Right kidney (tissue), 1 donor: ENCODE data around the gene RASGRP2.

Experiments used
- DNase-seq: peaks from one replicate; pipeline ENCODE4 v3.0.0-alpha.2; 2016

Gene RASGRP2

DNA sequence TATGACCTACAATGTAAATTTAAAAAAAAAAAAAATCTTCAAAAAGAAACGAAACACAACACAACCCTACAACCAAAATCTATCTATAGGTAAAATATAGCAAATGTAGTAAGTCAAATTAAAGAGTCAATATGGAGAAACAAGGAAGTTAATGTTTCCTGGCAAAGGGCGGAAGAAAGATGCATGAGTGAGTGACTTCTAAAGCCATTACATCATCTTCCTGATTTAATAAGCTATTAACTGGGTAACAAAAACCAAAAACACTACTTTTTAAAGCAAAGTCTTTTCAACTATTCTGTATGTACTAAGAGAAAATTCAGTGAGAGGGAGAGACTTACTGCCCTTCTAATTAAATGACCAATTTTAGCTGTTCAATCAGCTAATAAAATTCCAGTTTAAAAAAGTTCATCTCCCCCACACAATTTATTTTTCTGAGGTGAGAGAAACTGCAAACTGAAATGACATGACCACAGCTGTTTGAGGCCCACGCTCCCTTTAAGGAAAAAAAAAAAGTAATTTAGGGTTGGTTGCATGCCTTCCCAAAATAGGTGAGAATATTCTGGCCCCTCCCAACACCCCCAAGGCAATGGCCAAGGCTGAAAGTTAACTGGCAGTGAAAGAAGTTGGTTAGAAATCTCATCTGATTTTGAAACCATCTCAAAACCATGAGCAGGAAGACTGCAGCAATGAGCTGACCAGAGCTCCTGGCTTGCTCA is 28.5 kb upstream of the RASGRP2 start:
- DNase-seq, result no peak

DNA sequence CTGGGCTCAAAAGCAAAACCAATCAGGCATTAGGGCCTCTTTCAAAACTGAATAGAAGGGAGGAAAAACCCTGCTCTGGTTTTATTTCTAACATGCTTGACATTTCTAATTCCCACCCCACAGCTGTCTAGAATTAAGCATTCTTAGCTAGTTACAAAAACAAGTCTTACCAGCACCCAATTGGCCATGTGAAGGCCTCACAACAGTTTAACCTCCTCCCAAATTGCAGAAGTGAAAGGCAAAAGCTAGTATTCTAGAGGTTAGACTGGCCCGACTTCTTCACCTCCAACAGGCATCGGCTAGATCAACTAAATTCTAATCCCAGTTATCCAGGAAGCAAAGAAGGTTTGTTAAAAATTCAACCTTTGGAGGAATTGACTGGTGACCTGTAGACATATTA is 27.9 kb upstream of the RASGRP2 start:
- DNase-seq, result no peak

DNA sequence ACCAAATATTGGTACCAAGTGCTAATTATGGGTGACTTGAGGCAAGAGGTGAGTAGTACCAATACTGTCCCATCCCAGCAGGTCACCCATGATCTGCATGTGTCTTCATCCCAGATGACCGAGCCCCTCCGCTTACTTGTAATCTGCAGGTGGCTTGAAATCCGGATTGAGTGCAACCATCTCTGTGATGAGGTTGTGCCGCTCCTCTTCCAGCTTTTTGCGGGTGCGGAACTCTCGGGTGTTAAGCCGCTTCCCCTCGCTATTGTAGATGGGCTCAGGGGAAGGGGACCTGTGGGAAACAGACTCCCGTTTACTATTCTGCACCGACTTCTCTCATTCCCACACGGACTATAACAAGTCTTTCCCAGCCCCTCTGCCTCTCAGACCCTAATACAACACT is 26.2 kb upstream of the RASGRP2 start:
- no peak for DNase-seq

DNA sequence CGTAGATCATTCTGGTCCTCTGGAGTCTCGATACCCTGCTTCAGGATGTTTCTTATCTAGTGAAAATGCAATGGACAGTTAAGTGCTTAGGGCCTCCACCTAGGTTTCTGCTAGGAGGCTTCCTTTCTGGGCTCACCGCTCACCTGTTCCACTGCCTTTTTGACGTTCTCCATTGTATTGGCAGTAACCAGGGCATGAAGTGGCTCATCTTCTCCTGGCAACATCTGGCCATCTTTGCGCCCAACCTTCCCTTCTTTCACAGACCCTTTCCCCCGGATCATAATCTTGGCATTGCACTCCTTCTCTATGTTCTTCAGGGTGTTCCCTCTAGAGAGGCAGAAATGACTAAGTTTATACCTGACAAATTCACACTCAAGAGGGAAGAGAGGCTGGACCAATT is 25.3 kb upstream of the RASGRP2 start:
- no peak for DNase-seq

DNA sequence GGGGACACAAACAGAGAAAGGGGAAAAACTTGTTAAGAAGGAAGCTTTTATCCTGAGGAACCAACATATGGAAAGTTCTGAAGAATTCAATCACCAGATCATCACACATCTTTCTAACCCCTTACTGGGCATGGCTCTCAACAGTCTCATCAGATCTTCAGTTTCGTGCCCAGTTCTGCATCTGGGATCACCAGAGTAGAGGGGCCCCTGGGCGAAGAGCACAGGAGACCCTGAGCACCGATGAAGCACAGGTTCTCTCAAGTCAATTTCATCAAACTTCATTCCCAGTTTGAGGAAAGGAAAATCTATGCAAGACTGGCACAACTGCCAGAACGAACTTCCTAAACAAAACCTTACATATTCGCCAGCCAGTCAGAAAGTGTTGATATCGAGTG is 24.4 kb upstream of the RASGRP2 start:
- DNase-seq, result no peak

DNA sequence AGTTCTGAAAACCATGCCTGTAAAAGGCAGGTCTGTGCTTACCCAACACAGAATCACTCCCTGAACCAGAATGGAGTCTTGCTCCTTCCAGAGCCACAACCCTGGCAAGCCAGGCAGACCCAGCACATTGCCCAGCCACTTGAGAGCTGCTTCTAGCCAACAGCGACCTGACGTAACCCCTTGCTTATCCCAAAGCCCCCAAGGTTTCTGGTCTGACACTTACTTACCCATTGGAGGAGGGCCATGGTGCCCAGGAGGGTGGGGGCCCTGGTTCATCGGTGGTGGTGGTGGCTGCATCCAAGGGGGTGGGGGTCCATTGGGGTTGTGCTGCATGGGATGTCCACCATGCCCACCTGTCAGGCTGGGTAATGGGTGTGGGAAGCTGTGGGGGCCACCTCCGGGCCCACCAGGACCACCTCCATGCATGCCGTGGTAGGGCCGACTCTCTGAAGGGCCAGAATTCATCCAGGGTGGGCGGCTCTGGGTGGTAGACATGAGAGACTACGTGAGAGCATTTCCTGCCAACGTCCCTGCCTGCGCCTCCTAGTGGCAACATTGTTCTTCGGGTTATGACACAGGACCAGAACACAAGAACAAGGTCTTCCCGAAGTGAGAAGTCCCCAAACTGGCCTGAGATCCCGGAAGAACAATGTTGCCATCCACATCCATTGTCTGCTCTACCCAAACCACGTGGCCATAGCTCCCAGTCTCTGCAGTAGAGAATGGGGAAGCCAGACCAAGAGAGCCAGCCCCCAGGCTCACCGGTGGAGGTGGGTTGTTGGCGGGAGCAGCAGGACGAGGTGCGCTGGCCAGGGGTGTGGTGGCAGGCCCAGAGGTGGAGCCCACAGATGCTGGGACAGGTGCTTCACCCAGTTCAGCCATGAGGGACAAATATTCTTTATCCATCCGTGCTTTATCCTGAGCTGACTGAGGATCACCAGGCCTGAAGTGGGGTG is 23.7 kb upstream of the RASGRP2 start:
- no peak for DNase-seq

DNA sequence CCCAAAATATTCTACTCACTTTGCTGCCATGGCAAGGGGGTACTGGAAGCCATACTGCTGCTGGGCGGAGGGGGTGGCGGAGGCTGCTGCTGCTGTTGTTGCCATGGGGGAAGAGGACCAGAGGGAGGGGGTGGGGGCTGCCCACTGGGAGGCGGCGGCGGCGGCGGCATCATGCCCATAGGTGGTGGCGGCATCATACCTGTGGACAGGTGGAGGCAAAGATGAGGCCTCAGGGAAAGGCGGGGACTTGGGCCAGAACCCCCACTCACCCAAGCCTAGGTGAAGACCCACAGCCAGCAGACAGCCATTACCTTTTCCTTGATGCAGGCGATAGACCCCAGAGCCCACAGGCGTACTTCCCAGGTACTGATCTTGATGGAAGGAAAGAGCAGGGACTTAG is 22.9 kb upstream of the RASGRP2 start:
- no peak for DNase-seq

DNA sequence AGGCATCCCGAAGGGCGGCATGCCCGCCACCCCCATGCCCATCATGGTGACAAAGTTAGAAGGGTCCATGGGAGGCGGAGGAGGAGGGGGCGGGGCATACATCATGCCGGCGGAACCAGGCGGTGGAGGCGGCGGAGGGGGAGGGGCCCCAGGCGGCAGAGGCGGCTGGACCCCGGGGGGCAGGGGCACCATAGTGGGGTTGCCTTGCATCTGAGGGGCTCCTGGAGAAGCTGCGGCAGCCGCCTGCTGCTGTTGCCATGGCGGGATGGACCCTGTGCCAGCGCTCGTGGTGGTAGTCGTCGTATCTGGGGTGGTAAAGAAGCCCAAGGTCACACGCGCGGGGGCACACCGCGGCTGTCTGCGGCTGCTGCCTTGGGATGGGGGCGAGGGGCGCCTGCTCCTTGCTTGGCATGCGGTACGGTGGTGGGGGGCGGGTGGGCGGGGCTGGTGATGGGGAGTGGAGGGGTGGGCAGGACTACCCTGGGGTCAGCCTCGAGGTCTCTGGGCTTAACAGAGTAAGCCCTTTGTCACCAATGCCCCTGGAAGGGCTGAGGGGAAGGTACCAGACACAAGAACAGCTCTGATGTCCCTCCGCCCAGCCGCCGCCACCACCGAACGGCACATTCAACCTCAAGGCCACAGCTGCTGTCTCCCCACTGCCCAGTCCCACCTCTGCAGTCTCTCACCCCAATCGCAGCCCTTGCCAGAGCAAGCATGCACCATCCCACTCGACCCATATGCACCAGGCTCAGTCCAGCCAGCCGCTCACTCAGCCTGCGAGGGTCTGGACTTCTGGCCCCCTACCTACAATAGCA is 22.1 kb upstream of the RASGRP2 start:
- no peak for DNase-seq

DNA sequence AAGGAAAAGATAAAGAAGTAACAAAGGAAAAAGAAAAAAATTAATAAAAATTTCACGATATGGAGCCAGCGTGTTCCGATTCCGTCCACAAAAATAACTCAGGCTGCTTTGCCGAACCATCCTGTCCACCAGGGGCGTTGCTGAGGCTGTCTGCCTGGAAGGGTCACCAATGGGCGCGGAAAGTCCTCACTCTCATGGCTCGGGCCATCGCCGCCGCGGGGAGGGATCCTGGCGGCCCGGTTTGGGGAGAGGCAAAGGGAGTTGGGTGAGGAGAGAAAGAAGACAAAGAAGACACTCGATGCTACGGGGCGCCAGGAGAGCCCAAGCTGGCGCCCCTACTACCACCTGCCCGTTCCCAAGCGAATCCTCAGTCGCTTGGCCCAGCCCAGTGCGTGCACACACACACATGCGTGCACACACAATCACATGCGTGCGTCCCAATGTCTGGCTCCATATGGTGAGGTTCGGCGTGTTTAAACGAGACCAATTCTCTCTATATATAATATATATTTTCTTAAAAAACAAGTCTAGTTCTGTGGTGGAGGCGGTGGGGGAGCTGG is 21.4 kb upstream of the RASGRP2 start:
- no peak for DNase-seq

DNA sequence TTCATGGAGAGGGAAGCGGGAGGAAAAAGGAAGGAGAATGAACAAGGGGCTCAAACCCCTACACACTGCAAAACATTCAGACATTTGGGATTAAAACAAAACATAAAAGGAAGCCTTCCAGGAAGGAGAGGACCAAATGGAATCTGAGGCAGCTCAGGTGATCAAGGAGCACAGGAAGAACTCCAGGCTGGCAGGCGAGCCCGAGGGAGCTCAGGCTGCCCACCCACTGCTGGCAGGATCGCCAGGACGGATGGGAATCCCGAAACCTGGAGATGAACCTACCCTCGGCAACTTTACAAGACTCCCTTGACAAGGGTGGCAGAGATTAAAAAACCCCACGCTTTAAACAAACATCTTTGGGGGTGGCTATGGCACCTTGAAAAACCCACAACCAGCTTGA is 20.8 kb upstream of the RASGRP2 start:
- DNase-seq, result no peak

DNA sequence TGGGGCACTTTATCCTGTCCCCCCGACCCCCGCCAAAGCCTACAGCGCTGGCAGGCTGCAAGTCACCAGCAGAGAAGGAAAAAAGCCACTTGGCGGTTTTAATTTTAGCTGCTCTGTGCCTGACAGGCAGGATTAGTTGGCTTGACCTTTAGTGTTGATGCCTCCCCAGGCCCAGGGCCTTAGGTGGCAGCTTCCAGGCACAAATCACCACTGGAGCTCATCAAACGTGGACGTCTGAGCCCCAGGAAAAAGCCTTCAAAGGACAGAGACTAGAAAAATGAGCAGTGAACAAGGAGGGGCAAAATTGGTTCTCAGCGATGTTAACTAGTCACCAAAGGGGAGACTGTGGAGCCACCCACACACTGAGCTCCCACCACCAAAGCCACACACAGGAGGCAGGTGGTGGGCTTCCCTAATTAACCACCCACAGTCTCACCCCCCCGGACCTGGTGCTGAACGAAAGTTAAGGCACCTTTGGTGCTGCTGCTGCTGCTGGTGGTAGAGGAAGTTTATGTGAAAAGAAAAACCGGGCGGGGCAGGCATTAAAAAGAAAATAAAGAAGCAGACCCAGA is 20.2 kb upstream of the RASGRP2 start:
- no peak for DNase-seq

DNA sequence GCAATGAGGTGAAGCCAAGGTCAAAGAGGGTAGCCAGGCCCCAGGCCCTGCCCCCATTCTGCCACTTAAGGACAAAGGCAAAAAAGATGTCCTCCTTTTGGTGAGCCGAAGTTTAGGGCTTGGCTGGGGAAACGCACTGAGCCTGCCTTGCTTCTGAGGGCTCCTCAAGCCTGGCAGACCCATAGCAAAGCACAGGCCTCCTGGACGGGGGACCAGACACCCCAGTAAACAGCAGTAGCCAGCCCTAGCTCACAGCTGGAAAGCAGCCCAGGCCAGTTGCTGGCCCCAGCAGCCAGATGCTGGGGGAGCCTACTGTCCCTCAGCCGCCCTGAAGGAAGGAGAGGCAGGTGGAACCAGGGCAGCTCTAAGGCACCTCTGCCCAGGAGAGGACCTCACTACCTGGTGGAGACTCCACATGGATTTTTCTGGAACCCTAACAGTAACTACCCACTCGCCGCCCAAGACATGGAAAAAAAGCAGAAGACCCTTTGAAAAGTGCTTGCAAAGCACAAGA is 19.6 kb upstream of the RASGRP2 start:
- no peak for DNase-seq

DNA sequence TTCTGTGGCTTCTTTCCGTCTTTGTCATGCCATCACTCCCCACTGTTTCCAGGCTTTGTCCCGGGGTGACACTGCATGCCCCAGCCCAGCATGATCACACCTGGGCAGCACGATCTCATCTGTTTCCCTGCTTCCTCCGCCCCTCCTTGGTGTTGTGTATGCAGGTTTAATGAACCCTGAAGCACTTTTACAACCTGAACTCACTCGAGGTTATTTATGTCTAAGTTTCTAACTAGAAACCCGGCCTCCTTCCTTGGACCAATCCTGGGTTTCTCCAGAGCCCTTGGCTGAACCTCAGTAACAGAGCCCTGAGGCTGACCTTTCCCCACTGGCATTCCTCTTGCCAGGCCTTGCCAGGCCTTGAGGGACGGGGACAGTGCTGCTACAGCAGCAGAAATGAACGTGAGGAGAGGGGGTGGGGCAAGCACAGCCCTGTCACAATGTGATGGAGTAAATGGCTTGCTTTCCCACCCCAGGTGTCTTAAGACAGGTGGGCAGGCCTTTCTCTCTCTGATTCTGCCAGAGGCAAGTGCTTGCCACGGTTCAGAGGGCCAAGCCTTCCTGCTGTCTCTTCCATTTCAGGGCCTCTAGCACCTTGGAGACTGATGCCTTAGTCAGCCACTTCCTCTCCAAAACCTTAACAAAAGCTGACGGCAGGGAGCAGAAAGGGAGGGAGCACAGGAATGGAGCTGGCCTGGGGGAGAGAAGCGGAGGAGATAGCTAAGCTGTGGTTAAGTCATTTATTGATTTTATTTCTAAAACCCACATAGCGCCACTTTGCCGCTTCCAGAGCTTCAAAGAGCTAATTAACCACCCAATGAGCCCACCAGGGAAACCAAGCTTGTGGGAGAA is 19.0 kb upstream of the RASGRP2 start:
- DNase-seq, result peak; percentile 65

DNA sequence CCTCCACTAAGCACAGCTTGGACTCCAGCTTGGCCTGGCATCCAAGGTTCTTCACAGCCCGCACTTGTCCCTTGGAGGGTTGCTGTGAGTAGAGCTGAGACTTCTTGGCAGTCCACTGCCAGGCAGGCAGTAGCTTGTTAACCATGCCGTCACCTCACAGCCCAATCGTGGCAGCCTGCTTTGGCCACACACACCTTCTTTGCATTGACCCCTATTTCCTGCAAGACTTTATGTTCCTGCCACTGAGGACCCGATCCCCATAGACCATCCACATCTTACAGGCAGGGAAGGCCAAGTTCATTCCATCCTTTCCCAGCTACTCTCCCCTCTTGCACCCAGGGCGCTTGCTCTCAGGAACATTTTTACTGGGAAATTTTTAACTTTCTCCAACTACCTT is 18.3 kb upstream of the RASGRP2 start:
- peak; percentile 60 for DNase-seq

DNA sequence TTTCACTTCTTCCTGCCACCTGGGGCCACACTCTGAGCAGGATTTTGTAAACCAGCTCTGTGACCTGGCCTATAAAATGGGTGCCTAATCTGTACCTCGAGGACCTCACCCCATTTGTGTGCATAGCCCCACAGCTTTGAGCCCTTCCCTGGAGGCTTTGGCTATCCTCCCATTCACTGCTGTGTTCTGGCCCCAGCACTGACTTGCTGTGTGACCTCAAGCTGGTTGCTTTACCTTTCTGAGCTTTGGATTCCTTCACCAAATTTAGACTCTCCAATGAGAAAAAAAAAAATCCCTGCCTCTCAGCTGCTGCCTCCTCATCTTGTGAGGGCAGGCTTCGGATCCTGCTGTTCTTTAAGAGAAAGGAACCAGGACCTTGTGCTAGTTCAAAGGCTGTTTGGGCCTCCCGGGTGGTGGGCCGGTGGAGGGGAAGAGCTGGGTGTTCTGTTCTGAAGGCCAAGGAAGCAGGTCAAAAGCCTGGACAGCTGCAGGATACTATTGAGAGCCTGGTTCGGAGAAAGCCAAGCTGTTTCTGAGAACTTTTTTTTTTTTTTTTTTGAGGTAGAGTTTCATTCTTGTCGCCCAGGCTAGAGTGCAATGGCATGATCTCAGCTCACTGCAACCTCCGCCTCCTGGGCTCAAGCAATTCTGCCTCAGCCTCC is 16.9 kb upstream of the RASGRP2 start:
- DNase-seq, result no peak

DNA sequence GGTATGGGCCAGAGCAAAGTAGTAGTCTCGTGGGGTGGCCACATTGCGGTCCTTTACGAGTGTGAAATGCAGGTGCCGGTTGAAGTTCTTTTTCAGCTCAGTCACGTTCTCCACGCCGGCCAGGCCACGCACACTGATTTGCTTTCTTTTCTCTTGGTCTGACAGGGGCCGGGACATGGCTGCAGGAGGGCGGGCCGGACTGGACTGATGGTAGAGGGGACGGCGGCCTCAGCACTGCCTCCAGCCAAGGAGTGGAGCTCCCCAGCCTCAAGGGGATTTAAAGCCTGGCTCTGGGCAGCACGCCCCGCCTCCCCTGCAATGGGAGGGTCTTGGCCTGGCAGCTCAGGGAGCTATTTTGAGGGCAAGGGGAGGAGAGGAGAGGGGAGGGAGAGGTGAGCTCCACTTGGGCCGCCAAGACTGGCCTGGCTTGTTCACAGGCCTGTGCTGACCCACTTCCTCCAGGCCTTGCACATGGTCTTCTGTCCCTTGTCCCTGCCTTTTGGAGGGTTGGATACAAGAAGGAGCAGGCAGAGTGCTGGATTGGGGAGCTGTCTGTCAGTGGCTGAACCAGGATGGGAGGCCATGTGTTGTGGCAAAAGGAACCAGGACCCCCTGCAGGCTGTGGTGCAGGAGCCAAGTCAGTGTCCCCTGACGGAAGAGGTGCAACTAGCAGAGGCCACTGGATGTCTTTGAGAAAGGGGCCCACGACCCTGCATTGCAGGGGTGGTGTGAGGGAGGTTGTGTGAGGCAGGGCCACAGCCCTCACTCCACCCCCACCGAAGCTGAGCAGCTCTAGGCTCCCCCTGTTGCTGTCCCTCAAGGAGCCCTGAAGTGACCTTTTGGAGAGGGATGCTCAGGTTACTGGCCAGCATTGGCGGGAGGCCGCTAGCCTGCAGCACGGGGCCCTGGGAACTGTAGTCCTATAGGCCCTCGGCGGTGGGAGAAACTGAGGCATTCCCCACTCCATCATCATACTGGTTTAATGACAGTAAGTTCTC is 16.1 kb upstream of the RASGRP2 start, which contains the start of gene PYGM:
TSS of gene PYGM (minus strand) at position 253 of the 998 bp plus-strand sequence. CDS start at position 177, 76 bp downstream.
- DNase-seq, result peak; percentile 61

DNA sequence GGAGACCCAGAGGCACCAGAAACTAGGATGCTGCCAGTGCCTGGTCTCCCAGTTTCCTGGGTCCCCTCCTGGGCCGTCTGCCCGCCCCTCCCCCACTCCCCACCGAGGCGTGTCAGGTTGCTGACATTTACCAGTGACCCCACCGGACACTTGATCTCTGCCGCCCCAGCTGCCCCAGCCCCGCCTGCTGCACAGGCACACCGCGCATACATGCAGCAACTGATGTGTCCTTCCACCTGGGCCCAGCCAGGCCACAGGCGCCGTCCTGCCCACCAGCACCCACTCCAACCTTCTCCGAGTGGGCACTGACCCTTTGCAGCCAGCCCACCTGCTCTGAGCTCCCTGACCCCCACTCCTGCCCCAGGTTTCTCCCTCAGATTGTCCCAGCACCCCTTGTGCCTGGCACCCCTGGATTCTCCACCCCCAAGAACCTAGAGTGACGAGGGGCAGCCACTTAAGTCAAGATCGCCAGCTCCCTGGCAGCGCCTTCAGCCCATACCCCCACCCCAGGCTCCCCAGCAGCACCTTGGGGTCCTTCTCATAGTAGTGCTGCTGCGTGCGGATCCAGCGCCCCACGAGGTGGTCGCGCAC is 15.3 kb upstream of the RASGRP2 start:
- no peak for DNase-seq

DNA sequence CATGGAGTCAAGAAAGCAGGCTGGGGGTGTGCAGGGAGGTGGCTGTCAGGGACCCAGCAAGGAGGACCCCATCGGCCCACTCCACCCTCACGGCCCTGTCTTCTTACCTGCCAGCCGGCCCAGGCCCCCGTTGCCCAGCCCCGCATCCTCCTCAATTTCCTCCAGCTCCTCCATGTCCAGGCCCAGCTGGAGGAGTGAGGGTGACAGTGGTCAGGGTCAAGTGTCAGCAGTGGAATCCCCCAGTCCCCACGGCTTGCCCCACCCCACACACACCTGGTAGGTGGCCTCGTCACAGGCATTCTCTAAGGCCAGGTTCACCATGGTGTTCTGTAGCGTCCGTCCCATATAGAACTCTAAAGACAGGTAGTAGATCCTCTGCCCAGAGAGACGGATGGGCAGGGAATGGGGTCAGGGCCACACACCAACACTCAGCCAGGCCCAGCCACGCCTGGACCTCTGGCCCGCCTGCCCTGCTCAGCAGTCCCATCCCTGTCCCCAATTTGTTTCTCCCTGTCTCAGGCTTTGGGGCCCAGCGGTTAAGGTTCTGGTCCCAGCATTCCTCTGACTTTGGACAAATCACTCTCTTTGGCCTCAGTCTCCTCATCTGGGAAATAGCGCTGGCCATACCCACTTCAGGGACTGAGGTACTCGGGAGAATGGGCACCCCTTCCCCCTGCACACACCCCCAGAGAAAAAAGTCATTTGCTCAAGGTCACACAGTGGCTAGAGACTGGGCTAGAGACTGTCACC is 14.6 kb upstream of the RASGRP2 start:
- DNase-seq, result no peak
